GM21717 (cell line): ENCODE results near the gene MYCL.
A peak's percentile ranks its signal among the peaks of the same experiment; 100 is the strongest.

Source experiments
- ATAC-seq: cut with Tn5 transposase; IDR thresholded peaks from one replicate; pipeline ENCODE4 v1.9.1; 2021; ENCODE audit warnings: mild to moderate bottlenecking, moderate library complexity; ENCODE audit not compliant: unreplicated experiment

The MYCL gene, protein sequence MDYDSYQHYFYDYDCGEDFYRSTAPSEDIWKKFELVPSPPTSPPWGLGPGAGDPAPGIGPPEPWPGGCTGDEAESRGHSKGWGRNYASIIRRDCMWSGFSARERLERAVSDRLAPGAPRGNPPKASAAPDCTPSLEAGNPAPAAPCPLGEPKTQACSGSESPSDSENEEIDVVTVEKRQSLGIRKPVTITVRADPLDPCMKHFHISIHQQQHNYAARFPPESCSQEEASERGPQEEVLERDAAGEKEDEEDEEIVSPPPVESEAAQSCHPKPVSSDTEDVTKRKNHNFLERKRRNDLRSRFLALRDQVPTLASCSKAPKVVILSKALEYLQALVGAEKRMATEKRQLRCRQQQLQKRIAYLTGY

DNA sequence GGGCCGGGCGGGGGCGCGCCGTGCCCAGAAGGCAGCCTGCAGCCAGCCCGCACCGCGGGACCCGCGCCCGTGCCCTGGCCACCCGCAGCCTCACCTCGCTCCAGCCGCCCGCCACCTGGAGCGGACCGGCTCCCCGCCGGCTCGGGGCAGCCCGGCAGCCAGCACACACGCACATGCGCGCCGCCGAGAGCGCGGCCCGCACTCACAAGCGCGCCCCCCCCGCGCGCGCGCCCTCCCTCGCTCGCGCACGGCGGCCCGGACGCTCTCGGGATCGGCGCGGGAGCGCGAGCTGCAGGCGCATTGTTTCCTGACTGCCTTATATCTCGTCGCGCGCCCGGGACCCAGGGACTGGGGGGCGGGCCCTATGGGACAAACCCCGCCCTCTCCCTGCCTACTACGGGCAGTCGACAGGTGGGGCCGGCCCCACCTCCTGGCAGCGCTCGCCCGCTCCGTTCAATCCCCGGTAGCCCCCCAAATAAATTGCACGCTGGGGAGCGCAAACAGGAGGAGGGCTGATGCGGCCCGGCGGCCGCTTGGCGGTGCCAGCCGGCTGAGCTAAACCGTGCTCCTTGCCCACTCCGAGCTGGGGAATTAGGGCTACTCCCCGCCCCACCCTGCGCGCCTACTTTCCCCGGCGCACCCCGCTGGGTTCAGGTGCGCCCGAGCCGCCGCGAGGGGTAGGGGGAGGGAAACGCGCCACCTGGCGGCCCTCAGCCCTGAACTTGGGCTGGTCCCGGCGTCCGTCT lies at the start of gene MYCL:
MYCL (minus strand) TSS at position 204 of the 746 bp plus-strand sequence. CDS start 483 bp downstream, outside the sequence.
- ATAC-seq: peak; percentile 68

DNA sequence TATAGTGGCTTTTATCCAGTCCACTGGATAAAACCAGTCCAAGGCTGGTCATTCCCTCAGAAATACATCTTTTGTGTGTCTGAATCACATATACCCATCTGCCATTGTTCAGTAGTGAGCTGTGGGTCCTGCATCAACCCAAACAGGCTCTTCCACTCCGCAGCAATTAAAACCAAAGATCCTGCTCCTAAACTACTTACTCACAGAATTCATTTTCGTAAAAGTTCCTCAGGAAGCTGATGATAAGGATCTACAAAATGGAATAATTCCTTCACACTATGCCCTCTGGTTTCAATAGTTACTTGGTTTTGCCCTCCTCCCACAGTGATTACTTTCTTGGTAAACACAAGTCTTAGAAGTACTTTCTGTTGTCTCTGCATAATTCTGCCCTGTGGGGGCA lies 48.2 kb upstream of the MYCL start:
- no peak for ATAC-seq

DNA sequence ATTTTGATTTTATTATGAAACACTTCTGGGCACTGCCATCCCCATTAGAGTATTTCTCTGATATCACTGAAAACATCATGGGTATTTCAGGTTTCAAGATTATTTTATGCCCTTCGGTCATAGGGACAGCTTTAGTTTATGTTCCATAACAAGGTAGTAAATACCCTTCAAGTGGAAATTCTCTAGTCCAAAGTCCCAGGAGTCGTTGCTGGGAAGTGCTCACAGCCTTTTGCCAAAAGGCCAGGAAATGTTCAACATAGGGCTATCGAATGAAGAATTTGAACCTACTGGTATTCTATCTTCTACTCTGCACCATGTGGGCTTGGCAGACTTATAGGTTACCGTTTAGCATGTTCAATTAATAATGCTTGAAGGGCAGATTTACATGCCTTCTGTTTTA lies 45.5 kb upstream of the MYCL start:
- no peak for ATAC-seq

DNA sequence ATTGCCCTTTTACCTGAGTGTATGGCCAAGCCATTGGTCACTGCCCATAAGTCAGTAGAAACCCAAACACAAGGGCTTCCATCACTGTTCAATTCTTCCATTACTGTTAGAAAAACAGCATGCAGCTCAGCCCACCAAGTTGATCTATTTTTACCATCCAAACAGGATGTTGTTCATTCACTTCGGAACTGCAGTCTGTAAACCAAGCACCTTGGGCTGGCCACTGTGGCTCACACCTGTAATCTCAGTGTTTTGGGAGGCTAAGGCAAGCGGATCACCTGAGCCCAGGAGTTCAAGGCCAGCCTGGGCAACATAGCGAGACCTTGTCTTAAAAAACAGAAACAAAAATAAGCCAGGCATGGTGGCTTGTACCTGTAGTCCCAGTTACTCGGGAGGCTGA lies 44.5 kb upstream of the MYCL start:
- ATAC-seq: no peak

DNA sequence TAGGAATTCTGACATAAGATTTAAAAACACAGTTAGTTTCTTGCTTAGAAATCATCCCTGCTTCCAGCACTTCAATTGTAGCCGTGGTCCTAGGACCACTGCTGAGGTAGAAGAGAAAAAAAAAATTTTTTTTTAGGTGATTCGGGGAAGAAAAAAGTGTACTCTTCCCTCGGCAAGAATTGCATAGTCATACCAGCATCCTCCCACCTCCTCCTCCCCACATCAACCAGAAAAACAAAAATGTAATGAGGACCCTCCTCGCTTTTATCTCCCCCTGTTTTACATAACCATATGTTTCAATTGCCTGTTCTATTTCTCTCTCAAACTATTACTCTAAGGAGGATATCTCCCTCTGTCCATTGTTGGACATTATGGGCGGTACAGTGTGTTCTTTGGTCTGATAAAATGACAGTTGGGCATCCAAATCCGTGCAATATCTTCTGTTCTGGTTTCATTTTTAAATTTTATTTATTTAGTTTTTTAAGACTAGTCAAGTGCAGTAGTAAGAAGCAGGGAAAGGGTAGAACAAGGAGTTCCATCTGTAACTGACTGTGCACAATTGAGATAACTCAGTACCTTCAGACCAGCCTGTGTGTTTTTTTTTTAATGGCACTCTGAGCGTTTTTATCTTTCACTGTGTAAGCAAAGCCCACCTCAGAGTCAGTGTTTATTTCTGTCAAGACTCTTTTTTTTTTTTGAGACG lies 42.8 kb upstream of the MYCL start:
- ATAC-seq: no peak

DNA sequence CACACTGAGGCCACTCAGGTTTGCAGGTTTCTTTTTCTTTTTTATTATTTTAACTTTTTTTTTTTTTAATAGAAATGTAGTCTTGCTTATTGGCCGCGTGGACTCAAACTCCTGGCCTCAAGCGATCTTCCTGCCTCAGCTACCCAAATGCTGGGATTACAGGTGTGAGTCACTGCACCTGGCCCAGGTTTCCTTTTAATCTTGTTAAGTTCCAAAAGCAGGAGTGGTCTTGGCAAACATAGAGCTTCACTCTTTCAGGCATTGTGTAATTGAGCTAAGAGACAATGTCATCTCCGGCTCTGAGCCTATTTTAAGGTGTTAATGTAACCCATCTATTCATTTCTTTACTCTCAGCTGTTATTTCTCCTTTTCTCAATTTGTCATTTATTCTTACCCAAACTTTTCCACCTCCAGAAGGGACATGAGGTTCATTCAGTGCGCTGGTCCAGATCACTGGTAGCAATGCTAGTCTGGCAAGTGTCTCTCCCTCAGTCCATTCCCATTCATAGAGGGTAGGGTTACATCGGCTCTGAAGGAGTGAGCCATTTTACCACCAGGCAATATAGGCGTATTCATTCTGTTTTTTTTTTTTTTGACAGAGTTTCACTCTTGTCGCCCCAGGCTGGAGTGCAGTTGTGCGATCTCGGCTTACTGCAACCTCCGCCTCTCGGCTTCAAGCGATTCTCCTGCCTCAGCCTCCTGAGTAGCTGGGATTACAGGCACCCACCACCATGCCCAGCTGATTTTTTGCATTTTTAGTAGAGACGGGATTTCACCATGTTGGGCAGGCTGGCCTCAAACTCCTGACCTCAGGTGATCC lies 42.0 kb upstream of the MYCL start:
- ATAC-seq: no peak

DNA sequence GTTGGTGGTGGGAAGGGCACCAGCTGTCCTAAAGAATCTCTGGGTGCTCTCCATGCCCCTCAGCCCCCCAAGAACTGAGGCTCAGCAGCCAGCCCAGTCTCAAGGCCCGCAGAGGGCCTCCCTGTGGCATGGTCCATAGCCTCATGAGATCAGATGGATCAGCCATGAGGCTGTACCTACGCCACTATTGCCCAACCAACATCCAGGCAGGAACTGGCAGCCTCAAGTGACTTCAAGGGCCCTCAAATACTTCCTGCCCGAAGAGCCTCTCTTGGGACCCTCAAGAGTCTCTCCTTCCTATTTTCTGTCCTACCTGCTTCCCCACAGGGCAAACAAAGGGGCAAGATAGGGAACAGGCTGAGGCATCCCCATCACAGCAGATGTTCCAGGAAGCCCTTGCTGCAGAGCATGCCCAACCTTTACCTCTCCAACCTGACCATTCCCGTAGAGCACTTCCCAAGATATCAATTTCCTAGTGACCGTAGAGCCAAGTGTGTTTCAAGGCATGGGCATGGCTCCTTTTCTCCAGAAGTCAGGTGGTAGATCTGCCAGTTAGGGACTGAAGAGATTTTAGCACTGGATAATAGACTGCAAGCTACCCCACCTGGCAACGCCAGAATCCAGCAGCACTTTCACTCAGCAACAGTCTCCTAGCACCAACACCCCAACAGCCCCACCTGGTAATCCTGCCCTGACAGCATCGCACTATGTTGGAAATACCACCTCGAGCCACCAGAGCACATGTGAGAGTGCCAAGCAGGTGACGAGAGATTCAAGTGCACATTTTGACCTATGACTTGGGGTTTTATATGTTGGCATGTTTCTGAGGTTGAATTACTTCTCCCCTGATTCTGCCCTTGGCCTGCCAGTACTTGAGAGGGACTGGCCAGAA lies 39.5 kb upstream of the MYCL start:
- ATAC-seq: no peak

DNA sequence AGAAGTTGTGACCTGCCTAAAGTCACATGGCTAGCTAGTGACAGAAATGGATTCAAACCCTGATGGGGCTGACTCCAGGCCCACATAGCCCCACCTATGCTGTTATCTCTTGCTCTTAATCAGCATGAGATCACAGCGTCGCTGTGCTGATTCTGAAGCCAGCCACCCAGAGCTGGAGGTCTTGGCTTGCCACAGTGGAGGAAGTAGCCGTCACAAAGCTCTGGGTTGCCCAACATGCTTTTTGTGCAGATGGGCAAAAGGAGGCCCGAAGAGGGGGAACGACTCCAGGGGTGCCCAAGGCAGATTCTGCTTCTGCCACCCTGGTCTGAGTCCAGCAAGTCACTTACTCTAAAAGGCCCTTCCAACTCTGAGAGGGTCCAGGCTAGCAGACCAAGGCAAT lies 38.5 kb upstream of the MYCL start:
- ATAC-seq: no peak

DNA sequence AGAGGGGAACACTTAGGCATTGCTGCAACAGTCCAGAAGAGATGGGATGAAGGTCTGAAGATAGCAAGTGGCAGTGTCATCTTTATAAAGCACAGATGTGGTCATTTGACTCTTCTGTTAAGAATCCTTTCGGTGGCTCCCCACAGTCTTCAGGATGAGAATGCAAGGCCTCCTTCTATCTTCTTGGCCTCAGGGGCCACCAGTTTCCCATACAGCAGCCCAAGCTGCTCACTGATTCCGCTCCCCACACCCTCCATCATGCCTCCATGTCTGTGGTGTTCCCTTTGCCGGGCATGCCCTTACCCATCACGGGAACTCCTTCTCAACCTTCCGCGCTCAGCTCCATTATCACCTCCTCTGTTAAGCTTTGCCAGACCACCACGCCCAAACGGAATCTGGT lies 37.1 kb upstream of the MYCL start:
- no peak for ATAC-seq

DNA sequence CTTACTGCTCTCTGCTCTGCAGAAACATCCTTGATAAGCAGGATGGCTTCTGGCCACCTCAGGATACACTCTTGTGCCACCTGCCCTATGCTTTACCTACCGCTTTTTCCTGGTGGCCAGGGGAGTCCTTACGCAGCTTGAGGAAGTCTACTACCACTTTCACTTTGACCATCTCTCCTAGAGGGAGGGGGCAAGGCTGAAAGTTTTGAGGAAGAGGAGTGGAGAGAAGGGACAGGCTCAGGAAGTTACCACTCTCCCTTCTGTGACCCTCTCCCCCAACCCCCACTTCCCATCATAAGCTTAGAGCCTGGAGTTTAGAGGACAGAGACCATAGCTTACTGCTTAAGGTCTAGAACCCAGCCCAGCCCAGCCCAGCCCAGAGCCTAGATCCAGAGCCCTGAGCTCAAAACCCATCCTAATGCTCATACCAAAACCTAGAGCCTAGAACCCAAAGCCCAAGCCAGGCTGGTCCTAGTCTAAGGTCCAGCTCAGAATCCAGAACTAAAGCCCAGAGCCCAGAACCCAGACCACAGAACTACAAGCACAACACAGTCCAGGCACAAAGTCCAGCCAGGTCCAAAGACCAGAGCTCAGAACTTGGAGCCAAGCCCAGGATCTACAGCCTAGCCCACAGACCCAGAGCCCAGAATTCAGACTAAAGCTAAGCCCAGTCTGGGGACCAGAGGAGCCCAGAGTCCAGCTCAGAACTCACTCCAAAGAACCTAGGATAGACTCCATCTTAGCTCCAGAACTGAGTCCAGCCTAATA lies 35.2 kb upstream of the MYCL start:
- no peak for ATAC-seq

DNA sequence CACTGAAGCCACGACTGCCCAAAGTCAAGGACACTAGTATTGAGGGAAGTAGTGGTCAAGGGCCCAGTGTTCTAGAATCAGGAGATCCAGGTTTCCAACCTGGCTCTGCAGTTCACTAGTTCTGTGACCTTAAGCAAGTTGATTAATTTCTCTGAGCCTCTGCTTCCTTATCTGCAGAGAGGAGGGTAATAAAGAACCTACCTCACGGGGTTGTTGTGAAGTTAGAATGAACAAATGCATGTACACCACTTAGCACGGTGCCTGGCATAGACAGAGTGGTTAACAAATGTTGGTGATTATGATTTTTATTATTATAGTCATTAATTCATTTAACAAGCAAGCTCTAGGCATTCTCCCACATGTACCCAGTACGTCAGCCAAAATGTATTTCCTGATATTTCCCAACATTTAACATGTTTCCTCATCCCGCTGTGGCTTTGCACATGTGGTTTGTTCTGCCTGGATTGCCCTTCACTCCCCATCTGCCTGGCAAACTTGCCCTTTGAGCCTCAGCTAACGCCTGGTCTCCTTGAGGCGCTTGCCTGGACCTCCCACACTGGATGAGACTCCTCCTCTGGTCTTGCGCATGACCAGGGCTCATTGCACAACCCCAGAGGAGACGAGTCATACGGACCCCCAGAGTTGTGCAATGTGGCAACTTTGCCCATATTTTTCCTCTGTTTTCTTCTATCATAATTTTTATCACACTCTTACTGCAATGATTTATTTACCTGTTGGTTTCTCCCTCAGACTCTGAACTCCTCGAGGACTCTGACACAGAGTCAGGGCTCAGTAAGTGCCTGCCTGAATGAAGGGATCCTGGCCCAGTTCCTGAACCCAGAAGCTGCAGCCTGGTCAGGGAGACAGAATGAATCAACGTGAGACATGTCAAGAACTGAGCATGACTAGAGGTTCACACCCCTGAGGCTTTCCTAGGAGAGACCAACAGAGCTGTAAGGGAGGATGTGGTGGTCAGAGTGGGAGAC lies 32.5 kb upstream of the MYCL start:
- no peak for ATAC-seq

DNA sequence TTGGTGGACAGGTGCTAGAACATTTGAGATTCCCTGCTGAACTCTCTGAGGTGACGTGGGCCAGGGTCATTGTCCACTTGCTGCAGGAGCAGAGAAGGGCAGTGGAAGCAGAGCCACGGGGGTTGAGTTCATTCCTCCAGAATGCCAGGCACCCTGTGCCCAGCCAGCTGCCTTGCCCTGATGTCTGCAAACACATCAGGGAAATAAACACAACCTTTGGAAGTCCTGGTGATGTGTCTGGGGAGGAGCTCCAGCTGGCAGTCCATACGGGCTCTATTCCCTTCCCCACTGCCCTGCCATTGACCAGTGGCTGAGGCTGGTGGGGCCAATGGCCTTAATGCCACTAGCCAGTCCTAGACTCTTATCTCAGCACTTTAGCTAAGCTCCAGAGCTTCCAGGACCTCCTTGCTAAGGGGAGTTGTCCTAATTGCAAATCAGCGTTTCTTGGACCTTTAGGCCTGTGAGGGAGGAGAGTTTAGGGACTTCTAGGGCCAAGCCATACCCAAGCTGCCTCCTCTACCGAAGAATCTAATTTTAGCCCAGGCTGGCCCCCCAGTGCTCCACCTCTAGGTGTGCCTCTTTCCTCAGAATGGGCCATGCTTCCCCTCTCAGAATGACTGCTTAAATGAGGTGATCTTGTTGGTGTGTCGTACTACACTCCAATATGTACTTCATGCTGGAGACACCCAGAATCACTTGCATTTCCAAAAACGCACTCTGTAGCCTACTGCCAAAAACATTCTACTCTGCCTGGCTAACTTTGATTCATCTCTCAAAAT lies 27.3 kb upstream of the MYCL start:
- no peak for ATAC-seq

DNA sequence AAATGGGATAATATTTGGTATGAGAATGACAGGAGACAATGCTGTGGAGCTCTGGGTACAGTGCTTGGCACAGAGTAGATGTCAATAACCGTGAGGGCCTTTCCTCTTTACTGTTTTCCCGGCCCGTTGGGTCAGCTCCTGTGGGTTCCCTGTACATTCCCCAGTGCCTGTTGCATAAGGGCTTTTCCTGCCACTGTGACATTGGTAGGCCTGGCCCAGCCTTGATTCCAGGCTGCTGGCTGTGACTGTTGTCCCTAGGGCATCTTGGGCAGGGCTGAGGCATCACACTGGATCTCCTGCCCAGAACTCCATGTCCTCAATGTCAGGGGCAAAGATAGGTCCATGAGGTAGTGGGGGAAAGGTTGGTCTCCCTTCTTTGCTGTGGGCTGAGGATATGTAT lies 25.8 kb upstream of the MYCL start:
- no peak for ATAC-seq

DNA sequence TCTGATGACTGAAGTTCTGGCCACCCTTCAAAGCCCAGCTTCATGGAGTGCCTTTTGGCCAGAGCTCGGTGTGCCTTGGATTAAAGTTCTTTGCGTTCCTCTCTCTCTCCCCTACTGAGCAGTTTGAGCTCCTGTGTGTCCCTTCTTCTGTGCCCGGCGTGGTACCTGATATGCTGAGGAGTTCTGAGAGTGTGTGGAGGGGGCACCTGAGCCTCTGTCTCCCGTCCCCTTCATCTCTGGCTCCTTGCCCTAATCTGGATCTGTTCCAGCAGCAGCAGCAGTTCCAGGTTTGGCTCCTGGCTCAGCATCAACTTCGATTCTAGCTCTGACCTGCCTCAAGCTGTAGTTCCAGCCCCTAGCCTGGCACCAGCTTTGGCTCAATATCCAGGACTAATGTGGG lies 25.1 kb upstream of the MYCL start:
- ATAC-seq: no peak

DNA sequence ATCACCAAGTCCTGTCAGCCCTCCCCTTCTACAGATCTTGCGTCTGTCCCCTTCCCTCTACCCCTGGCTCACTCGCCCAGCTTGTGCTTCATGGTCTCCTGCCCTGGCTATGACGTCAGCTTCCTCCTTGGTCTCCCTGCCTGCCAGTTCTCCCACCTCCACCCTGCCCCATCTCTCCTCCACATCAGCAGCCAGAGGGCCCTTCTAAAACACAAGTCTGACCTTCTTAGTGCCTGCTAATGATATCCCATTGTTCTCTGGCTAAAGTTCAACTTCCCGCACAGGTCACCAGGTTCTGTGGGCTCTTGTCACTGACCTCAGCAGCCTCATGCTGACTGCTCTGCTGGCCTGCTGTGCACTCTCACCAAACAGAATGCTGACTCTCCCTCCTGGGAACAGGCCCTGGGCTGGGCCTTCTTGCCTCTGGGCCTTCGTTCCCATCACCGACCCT lies 24.7 kb upstream of the MYCL start:
- ATAC-seq: no peak

DNA sequence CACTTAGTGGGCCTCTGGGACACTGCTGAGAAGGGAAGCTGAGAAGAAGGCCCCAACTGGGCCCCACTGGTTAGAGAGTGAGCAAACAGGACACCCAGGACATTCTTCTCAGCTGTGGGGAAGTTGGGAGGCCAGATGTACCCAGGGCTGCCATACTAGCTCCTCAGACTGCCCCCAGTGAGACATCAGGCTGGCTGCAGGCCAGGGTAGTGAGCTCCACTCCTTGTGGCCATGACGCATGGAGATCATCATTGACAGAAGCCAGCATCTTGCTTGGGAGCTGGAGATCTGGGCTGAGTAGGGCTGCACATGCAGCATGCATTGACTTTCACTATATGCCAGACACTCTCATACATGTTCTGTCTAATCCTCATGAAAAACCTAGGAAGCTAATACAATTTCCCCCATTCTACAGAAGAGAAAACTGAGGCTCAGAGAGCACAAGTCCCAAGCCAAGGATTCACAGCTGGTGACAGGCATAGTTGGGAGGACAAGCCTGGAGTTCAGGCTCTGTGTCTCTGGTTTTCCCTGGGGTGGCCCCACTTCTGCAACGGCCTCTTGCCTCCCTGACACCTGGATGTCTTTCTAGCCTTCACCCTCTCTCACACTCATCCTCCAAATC lies 24.1 kb upstream of the MYCL start:
- no peak for ATAC-seq

DNA sequence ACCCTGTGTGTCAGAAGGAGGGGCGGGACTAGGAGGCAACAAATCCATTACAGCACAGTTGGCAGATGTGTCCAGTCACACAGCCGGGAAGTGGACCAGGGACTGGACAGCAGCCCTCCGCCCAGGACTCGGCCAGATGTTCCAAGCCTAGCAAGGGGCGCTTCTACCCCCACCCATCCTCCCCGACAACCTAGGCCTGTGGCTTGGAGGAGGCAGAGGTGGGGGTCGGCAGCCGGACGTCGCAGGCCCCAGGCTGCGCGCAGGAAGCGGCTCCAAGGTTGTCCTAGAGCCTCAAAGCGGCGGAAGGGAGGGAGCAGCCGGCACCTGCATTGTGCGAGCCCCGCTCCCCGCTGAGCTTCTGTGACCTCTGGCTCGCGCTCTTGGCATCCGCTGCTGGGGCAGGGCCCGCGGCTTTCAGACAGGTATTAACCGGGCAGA lies 20.6 kb upstream of the MYCL start:
- ATAC-seq: no peak
